8988T (cell line): ENCODE measurements around the gene ATP1A1.

Source experiments
- DNase-seq: peaks from one replicate; pipeline ENCODE4 v3.0.0; 2011

The ATP1A1 gene

GRCh38 chr1:116392717-116393404, 19.8 kb downstream of the ATP1A1 start:
- no peak for DNase-seq

GRCh38 chr1:116393792-116394191, 20.7 kb downstream of the ATP1A1 start:
- DNase-seq, result no peak

- DNase-seq, result no peak
Measured at GRCh38 chr1:116394270-116394669, 21.2 kb downstream of the ATP1A1 start.

DNA sequence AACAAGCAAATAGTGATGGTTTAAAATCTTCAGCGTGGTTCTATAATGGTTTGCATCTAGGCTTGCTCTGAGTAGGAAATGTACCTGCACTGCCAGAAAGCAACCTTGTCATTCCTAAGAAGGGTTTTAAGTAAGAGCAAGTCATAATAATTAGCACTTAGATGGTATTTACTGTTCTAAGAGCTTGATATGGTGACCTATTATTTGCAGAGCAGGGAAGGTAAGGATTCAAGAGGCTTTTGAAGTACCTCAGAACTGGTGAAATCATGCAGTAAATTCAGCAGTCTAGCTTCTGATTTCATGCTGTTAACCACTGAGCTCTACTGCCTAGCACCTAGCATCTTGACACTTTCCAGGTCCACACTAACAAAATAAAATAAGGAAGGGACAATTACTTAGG, 23.7 kb downstream of the ATP1A1 start:
- DNase-seq, result no peak

DNA sequence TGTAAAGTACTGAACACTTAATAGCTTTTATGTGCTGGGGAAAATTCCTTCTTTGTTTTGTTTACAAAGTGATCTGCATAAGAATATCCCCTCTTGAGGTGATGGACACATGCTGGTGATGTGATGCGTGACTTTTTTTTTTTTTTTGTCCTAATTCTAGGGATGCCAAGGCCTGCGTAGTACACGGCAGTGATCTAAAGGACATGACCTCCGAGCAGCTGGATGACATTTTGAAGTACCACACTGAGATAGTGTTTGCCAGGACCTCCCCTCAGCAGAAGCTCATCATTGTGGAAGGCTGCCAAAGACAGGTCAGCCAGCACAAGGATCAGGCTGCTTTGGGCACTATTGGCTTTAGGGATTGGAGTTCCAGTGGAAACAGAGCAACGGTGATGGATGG, 24.7 kb downstream of the ATP1A1 start:
- DNase-seq, result no peak

- DNase-seq, result no peak
Measured at GRCh38 chr1:116400780-116401179, 27.7 kb downstream of the ATP1A1 start.

GRCh38 chr1:116401646-116402176, 28.7 kb downstream of the ATP1A1 start:
- DNase-seq, result no peak

- DNase-seq, result no peak
Measured at GRCh38 chr1:116402333-116402732, 29.3 kb downstream of the ATP1A1 start.

DNA sequence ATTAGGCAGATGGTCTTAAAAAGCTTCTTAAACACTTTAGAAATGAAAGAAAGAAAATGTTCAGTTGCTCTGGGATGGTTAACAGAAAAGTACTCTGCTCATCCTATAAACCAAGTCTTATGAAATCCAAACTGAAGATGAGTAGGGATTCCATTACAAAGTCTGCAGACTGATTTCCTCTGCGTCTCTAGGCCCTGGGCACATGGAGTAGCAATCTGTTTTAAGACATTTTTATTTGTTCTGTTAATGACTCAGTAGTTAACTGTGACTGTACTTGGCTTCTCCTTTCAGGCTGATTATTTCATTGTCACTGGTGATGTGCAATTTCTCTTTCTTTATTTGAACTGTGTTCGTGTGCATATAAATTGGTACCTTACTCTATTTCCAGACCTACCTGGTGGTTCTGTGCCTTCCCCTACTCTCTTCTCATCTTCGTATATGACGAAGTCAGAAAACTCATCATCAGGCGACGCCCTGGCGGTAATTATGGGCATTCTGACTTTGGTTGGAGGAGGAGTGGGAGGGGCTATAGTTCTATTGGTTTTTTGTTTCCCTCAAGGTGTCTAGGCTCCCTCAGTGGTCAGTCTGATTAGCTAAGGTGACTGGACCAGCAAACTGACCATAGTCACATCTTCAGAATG, 30.6 kb downstream of the ATP1A1 start:
- DNase-seq, result no peak

GRCh38 chr1:116404699-116405098, 31.7 kb downstream of the ATP1A1 start:
- no peak for DNase-seq

GRCh38 chr1:116405241-116406135, 32.4 kb downstream of the ATP1A1 start:
- DNase-seq, result no peak

DNA sequence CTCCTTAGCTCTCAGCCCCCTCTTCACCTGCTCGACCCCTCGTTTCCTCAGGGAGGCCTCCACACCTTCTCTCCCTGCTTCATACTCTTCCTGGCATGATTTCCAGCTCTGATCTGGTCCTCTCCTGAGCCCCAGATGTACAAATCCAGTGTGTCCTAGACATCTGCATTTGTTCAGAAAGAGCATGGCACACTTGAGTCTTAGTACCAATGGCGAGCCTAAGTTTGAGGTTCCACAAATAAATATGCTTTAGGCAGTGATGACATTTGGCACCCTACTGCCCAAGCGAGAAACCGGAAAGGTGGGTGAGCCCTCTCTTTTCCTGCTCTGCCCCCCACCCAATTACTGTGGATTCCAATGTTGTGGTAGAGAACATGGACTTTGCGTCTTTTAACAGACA, 34.0 kb downstream of the ATP1A1 start:
- DNase-seq, result no peak

DNA sequence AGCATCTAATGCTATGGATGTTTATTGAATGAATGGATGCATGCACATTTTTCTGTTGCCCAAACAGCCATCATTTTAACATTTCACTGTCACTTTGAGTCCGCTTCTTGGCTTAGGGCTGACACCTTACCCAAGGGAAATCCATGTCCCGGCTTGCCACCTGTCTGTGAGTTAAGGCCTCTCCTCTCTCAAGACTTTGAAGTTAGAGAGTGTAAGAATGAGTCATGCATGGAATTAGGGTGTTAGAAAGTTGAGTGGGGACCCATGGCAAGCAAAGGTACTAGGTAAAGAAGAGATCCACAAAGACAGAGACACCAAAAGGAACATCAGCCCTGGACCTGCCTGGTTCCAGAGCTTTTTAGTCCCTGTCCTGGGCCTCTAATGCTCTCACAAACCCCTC, 35.1 kb downstream of the ATP1A1 start:
- DNase-seq, result no peak

DNA sequence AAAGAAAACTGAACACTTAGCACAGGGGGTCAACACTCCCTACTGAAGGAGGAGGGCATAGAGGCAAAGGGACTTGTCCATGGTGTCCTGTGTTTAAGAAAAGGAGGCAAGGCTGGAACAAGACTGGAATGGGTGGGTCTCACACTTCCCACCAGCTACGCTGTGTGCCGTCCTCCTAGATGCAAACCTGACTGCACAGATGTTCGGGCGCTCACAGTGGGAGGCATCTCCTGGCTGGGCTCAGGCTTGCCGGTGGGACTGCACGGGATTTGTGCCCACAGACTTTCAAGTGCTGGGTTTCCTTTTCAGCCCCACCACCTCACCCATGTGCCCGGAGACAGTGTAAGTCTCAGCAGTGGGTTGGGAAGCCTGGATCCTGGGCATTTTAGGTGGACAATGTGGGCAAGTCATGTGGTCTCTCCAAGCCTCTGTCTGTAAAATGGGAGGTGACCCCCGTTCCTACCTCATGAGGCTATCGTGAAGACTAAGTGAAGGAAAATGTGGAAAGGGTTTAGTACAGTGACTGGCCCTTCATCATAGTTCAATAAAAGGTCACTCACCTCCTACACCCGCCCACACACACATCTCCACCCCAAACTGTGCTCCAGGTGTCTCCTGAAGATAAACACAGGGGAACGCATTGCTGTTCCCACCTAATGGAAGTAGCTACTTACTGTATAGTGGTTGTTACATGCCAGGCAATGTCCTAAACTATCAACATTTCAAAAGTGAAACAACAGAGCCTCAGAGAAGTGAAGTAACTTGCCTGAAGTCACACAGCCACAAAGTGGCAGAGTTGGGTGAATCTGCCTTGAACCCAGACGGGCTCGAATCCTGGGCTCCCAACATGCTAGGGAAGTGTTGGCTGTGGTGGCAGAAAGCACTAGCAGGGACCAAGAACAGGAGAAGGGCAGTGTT, 36.0 kb downstream of the ATP1A1 start:
- no peak for DNase-seq

- no peak for DNase-seq
Measured at GRCh38 chr1:116409751-116410191, 36.7 kb downstream of the ATP1A1 start.

- no peak for DNase-seq
Measured at GRCh38 chr1:116411784-116412479, 38.9 kb downstream of the ATP1A1 start.

GRCh38 chr1:116412480-116412798, 39.4 kb downstream of the ATP1A1 start:
- no peak for DNase-seq

GRCh38 chr1:116412898-116413297, 39.9 kb downstream of the ATP1A1 start:
- no peak for DNase-seq

DNA sequence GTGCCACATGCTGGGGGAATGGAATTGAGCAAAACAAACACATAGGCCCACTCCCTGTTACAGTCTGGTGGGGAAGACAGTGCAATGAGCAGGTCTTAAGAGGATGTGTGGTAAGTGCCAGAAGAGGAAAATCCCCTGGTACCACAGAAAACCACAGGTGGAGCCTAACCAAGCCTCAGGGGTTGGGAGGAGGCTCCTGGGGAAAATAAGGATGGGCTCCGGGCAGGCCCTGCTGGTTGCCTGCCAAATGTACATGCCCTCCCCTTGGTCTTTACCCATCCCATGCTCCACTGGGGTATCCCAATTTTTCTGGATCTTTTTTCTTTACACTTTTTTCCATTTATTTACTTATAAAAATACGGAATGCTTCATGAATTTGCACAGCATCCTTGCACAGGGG, 40.4 kb downstream of the ATP1A1 start:
- DNase-seq, result no peak

GRCh38 chr1:116414364-116414763, 41.3 kb downstream of the ATP1A1 start:
- DNase-seq, result no peak

DNA sequence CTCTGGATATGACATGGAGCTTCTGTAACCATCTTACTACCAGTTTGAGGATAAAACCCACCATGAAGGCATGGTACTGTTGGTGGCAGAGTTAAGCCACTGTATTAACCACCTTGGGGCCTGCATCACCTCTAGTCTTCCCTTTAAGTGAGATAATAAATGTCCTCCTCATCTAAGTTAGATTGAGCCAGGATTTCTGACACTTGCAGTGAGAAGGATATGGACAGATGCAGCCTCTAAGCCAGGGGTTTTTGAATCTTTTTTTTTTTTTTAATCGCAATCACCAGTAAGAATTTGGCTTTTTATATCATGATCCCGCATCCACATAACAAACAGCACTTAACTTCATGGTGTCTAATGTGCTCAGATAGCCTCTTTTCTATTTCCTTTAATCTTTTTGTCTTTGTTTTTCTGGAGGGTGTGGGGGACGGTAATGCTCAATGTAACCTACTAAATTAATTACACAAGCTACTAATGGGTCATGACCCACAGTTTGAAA, 42.2 kb downstream of the ATP1A1 start:
- no peak for DNase-seq
